Skin epidermis (tissue), 12 donors: ENCODE measurements around the gene SLC22A14.
A peak's percentile ranks its signal among the peaks of the same experiment; 100 is the strongest.
"Not testable (repeated sequence)": the region's sequence is repeated elsewhere in the genome, so short reads cannot be mapped to it uniquely, and the experiment has no call there.

Source experiments
- H3K27ac ChIP-seq, 21 experiments: fragments of 200-600 bp; sonication (generic) in 11 of 21; one replicate each; pipeline ENCODE4 v1.5.0; 2020; ENCODE audit warnings: mild to moderate bottlenecking in 3 of 21, inconsistent platforms in 2 of 21, moderate library complexity in 2 of 21
- H3K4me3 ChIP-seq, 7 experiments: fragments of 200-600 bp; sonication (generic) in 2 of 7; one replicate each; pipeline ENCODE4 v1.5.0; 2020; ENCODE audit warnings: inconsistent platforms in 2 of 7, mild to moderate bottlenecking in 2 of 7, moderate library complexity in 1 of 7

The SLC22A14 gene

DNA sequence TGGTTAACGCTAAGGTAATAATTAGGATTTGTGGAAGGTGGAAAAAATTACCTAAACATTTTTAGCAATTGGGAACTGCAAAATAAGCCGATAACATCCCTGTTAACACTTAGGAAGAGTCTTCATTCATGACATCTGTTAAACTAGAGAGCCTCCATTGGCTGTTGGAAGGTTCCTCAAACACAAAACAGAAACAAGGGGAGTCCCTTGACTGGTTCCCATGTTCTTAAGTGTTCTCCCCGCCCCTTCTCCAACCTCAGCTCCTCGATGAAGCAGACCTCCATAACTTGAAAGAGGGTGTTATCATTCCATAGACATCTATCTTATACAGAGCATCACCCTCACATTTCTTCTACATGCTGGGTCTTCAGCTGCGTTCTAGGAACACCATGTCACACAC is 14.0 kb upstream of the SLC22A14 start:
- Histone ChIP-seq H3K27ac (no peak overlapping the region), H3K4me3 (no peak overlapping the region)

DNA sequence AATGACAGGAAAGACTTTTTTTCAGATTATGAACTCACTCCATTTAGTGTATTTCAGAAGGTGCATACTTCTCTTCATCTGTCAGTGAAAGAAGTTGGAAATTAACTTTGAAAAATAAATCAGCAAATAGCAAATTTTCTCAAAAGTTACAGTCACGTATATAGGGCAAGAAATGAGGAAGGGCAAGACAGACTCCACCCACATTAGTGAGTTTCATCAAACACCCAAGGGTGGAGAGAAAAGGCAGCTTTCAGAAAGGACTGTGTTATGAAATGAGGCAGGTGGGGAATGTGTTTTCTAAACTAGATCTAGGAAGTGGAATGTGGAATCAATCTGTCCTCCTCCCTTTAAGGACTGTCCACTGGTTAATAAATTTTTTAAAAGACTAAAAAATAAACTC is 13.6 kb upstream of the SLC22A14 start:
- H3K27ac ChIP-seq: no peak overlapping the region
- no peak overlapping the region for H3K4me3 ChIP-seq

DNA sequence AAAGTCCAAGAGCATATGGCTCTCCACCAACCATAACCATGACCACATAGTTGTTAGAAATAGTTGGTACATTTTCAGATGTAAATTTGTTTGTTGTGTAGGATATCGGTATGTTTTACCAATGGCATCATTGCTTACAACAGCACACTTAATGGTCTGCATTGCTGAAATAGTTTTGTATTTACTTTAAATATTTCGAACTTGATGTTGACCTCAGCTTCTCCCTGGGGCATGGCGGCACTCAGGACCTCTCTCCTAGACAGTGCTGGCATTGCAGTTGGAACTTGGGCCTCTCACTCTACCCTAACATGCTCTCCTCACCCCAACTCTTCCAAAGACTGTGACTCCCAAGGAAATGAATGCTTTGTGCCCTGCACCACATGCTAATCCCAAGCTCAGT is 11.5 kb upstream of the SLC22A14 start:
- Histone ChIP-seq H3K27ac (no peak overlapping the region), H3K4me3 (no peak overlapping the region)

GRCh38 chr3:38271553-38271952 is 10.5 kb upstream of the SLC22A14 start:
- no peak overlapping the region for H3K27ac ChIP-seq
- no peak overlapping the region for H3K4me3 ChIP-seq

DNA sequence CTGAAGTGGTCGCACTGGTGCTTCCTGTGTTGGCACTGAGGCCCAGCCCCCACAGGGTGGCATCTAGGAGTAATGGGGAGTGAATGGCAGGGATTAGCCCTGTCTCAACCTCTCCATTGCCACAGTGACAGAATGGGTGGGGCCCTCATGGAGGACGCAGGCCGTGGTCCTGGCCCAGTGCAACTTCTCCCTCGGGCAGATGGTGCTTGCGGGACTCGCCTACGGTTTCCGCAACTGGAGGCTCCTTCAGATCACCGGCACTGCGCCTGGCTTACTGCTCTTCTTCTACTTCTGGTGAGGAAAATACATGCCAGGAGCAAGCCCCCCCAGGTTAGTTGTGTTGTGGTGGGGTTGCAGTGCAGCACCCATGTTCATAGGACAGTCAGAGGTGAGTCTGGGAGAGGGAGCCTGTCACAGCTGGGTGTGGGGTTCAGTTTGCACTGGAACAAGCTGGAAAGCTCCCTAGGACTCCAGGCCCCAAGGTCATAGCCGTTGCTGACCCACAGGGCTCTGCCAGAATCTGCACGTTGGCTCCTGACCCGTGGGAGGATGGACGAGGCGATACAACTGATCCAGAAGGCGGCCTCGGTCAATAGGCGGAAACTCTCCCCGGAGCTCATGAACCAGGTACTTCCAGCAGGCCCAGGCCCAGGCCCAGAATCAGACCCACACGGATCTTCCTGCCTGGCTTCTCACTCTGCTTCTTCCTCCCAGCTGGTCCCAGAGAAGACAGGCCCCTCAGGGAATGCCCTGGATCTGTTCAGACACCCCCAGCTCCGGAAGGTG is 7.0 kb upstream of the SLC22A14 start:
- Histone ChIP-seq H3K4me3 (no peak overlapping the region), H3K27ac (no peak overlapping the region)

GRCh38 chr3:38275658-38276057 is 6.4 kb upstream of the SLC22A14 start:
- H3K4me3 ChIP-seq: no peak overlapping the region
- no peak overlapping the region for H3K27ac ChIP-seq

DNA sequence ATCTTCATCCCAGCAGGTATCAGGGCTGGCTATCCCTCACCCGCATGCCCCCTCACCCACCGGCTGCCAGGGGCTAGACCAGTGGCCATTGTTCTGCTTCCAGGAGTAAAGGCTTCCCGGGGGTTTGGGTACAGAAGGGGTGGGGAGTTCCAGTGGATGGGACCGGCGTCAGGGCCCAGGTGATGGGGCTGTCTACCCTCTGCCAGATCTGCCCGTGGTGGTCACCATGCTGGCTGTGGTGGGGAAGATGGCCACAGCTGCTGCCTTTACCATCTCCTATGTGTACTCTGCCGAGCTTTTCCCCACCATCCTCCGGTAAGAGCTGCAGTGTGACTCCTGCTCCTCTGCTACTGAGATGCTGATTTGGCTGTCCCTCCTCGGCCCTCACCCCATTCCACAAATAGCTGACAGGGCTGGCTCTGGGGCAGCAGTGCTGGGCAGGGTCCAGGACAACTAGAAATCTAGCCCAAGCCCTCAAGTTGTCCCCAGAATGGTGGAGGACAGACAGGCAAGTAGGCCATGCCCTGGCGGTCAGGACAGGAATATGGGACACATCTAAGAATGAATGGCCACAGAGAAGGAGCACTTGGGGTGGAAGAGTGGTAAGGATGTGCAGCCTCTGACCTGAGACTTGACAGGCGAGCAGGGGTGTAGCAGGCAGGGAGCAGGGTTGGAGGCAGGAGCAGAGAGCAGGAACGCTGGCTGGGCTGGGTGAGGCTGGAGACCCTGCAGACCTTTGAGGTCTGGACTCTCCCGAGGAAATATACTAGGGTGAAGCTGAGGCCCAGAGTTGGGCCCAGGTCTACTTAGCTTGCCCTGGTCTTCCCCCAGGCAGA is 5.8 kb upstream of the SLC22A14 start:
- H3K4me3 ChIP-seq: no peak overlapping the region
- no peak overlapping the region for H3K27ac ChIP-seq

DNA sequence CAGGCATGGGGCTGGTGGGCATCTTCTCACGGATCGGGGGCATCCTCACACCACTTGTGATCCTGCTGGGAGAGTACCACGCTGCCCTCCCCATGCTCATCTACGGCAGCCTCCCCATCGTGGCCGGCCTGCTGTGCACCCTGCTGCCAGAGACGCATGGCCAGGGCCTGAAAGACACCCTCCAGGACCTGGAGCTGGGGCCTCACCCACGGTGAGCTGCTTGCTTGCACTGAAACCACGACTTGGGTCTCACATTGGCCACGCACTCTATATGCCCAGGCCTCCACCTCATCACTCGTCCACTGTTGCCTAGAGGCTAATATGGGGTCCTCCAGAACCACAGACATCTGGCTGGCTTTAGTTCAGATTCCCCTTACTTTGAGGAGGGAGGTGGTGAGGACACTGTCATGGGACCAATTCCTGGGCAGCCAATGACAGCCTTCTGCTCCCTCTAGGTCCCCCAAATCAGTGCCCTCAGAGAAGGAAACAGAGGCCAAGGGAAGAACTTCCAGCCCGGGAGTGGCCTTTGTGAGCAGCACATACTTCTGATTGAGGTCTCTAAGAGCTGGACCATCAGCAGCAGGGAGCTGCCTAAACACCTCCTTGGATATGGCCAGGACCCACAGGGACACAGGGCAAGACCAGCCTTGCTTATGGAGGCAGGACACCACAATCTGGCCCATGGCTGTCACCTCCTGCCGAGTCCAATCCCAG is 5.0 kb upstream of the SLC22A14 start:
- Histone ChIP-seq H3K4me3 (no peak overlapping the region), H3K27ac (no peak overlapping the region)

DNA sequence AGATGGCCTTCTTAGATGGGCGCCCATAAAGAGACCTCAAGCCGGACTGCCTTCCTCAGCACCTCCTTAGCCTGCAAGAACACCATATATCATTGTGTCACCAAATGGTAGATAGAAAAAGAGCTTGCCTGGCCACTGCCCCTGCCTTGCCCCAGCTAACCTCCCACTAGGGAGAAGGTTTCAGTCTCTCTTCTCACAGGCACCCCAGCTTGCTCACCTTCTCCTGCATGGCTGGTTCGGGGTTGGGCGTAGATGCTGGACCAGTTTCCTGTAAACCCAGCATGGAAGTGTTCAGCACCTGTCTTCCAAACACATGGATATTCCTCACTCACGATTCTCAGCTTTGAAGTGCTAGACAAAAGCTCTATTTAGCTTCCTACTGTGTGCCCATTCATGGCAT is 3.3 kb upstream of the SLC22A14 start:
- no peak overlapping the region for H3K27ac ChIP-seq

GRCh38 chr3:38283810-38284755 is 2.0 kb downstream of the SLC22A14 start:
- H3K27ac ChIP-seq: peak overlapping the region in 18 of 21 experiments; percentile 4 to 85 (median 65)
- H3K4me3 ChIP-seq: no peak overlapping the region

More for the DNA sequence above, 3.3 kb upstream of the SLC22A14 start:
- H3K4me3 ChIP-seq: no peak overlapping the region

- H3K27ac ChIP-seq: peak overlapping the region in 4 of 21 experiments; percentile 21 to 81 (median 70)
- H3K4me3 ChIP-seq: no peak overlapping the region
Measured at GRCh38 chr3:38284756-38285150, 2.7 kb downstream of the SLC22A14 start.

- H3K4me3 ChIP-seq, H3K27ac ChIP-seq: not testable (repeated sequence)
Measured at GRCh38 chr3:38289286-38290217, 7.5 kb downstream of the SLC22A14 start.

- H3K27ac ChIP-seq, H3K4me3 ChIP-seq: not testable (repeated sequence)
Measured at GRCh38 chr3:38297053-38297452, 15.0 kb downstream of the SLC22A14 start.

GRCh38 chr3:38297537-38297936 is 15.4 kb downstream of the SLC22A14 start:
- Histone ChIP-seq H3K27ac (peak overlapping the region in 1 of 21 experiments; percentile 17), H3K4me3 (no peak overlapping the region)

DNA sequence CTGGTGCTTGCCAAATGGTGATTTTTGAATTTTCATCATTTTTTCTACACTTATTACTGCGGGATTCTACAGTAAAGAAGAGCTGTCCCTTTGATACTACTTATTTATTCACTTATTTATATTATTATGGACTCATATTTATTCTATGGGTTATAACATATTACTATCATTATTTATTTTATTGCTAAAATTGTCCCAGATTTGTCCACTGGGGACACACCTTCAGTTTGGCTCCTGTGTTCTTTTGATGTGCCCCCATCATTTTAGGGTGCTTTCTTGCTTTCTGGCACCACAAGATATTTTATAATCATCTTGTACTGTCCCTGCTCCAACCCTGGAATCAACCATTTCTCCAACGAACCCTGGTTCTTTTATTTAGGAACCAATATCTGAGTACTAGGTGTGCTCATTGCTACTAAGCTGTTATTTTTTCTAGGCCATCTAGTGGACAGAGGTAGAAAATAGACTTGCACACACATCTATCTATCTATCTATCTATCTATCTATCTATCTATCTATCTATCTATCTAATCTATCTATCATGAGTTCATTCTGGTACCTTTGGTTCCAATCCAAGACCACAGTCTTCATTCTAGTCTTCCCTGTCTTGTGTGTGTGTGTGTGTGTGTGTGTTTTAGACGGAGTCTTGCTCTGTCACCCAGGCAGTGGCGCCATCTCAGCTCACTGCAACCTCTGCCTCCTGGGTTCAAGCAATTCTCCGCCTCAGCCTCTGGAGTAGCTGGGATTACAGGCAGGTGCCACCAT is 16.0 kb downstream of the SLC22A14 start:
- no peak overlapping the region for H3K4me3 ChIP-seq
- no peak overlapping the region for H3K27ac ChIP-seq

GRCh38 chr3:38306941-38307340 is 24.8 kb downstream of the SLC22A14 start:
- H3K4me3 ChIP-seq: no peak overlapping the region
- H3K27ac ChIP-seq: no peak overlapping the region

- Histone ChIP-seq H3K27ac (no peak overlapping the region), H3K4me3 (no peak overlapping the region)
Measured at GRCh38 chr3:38307599-38307998, 25.5 kb downstream of the SLC22A14 start.

DNA sequence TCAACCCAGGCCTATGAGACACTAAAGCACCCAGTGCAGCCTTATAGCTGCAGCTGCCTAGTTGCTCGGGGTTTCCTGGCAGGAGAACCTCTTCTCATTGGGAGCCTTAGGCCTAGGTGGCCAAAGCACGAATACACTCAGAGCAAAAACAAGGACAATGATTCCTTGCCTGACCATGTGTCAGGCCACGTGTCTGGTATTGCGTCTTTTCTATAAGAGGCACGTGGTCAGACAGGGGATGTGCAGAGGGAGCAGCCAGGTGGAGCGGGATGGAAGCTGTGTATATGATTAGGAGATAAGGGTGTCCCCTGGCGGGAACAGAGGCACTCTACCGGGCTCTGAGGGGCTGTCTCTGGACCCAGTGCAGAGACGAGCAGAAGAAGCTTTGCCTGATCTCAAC is 26.4 kb downstream of the SLC22A14 start:
- Histone ChIP-seq H3K27ac (no peak overlapping the region), H3K4me3 (no peak overlapping the region)
